SJCRH30 (cell line): ENCODE results near the gene LURAP1L. TPM values are rescaled to one million over a fixed set of nuclear protein-coding genes. Genes with fewer than 3 reads are reported as not detected.

Experiments used
- DNase-seq, 2 experiments: peaks; one replicate each; pipeline ENCODE4 v3.0.0-alpha.2; 2015 to 2020
- H3K27ac ChIP-seq: fragments of 250-450 bp; sonication (Bioruptor Pico); 2 replicates; pipeline ENCODE4 v1.5.1; 2020; ENCODE audit warnings: mild to moderate bottlenecking, moderate library complexity
- H3K27me3 ChIP-seq: fragments of 250-450 bp; sonication (Bioruptor Pico); 2 replicates; pipeline ENCODE4 v1.5.1; 2020; ENCODE audit warnings: mild to moderate bottlenecking, moderate library complexity
- H3K36me3 ChIP-seq: fragments of 250-450 bp; sonication (Bioruptor Pico); 2 replicates; pipeline ENCODE4 v1.5.1; 2020; ENCODE audit warnings: mild to moderate bottlenecking, moderate library complexity
- H3K4me1 ChIP-seq: fragments of 250-450 bp; sonication (Bioruptor Pico); 2 replicates; pipeline ENCODE4 v1.5.1; 2020; ENCODE audit warnings: mild to moderate bottlenecking, moderate library complexity
- H3K4me3 ChIP-seq: fragments of 250-450 bp; sonication (Bioruptor Pico); 2 replicates; pipeline ENCODE4 v1.5.1; 2020; ENCODE audit warnings: mild to moderate bottlenecking, moderate library complexity
- H3K9me3 ChIP-seq: fragments of 250-450 bp; sonication (Bioruptor Pico); replicated peaks from 2 replicates; pipeline ENCODE4 v1.5.1; 2020; ENCODE audit warnings: mild to moderate bottlenecking, moderate library complexity
- total RNA-seq: library from RNA; depleted of rRNA; stranded (reverse); fragments of >200 nt; shearing (Covaris generic); gene quantifications from 2 replicates; pipeline ENCODE4 v1.2.3, GENCODE V29; 2014

Gene LURAP1L
- total RNA-seq, 1 experiment from 2014 or later, result 6.4 TPM

GRCh38 chr9:12785260-12785770 is 10.5 kb downstream of the LURAP1L start:
- H3K9me3 ChIP-seq, result peaks cover 2% of the 10 kb centered on the region; the same call in 1 of the 2 replicates
- H3K27me3 ChIP-seq, result no peaks in the 10 kb centered on the region
- no peak overlapping the region for H3K27ac ChIP-seq
- no peak for DNase-seq
- H3K4me1 ChIP-seq, result peaks cover 6% of the 10 kb centered on the region
- no peaks in the 10 kb centered on the region for H3K36me3 ChIP-seq
- H3K4me3 ChIP-seq, result no peak overlapping the region

GRCh38 chr9:12785941-12786340 is 11.1 kb downstream of the LURAP1L start:
- H3K4me1 ChIP-seq, result peaks cover 6% of the 10 kb centered on the region
- no peak overlapping the region for H3K4me3 ChIP-seq
- DNase-seq, result no peak
- no peaks in the 10 kb centered on the region for H3K36me3 ChIP-seq
- peaks cover 2% of the 10 kb centered on the region; the same call in 1 of the 2 replicates for H3K9me3 ChIP-seq
- H3K27ac ChIP-seq, result no peak overlapping the region
- H3K27me3 ChIP-seq, result no peaks in the 10 kb centered on the region

DNA sequence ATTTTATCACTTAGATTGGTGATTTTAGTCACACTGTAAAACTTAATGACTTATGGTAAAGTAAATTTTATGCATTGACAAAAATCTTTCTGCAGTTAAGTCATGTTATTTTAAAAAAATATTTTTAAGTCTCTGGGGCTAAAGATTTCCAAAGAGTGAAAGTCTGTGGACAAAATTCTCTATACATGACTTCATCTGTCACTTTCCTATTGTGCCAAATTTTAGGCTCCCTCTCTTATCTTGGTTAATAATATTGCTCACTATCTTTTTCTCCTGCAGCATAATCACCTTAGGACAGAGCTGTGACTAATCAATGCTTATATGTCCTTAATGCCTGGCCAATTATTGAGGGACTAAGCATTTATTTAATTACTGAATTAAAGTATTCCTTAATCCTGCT is 15.2 kb downstream of the LURAP1L start:
- H3K4me3 ChIP-seq, result no peak overlapping the region
- H3K4me1 ChIP-seq, result no peaks in the 10 kb centered on the region
- no peak overlapping the region for H3K27ac ChIP-seq
- H3K36me3 ChIP-seq, result no peaks in the 10 kb centered on the region
- H3K27me3 ChIP-seq, result no peaks in the 10 kb centered on the region
- H3K9me3 ChIP-seq, result no peaks in the 10 kb centered on the region
- no peak for DNase-seq

DNA sequence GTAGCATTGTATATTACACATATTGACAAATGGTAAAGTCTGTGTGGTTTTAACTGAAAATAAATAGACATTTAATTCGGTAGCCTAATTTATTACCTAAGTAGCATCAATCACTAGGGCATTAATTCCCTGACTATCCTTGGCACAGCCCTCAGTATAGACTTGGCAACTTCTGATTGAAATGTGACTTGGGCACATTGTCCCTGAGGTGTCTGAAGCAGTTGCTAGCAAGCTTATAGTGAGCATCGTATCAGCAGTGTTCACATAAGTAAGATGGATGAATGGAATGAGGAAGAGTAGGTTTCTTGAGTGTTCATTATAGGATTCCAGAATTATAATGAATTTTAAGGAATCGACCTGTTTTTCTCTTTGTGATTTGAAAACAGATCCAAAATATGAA is 16.1 kb downstream of the LURAP1L start:
- Histone ChIP-seq H3K9me3 (no peaks in the 10 kb centered on the region), H3K4me3 (no peak overlapping the region)
- DNase-seq, result no peak

DNA sequence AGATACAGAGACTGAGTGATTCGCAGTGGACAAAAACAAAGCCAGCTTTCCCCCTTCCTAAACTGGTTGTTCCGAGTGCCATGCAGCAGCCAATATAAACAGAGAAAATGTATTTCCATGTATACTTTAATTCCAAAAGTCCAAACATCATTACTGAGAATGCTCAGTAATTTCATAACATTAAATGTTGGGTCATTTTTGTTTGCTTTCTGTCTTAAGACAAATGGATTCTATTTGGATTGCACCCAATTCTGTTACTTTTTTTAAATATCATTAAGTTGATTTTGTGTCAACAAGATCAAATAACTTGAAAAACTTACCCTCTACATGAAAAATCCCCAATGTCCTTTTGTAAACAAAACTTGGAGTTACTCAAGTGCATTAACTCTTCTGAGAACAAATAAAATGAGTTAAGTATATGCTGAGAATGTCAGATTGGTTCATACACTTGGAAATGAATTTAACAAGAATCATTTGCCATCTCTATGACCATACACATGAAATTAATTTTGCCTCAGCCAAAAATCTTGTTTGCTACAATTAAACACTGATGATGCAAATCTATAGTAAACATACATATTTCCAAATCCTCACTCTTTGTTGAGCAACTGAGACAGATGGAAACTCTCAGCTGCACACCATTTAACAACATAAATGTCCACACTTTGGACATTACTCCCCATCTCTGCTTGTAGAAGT is 19.4 kb downstream of the LURAP1L start:
- H3K27ac ChIP-seq, result no peak overlapping the region
- no peak for DNase-seq

More for the DNA sequence above, 16.1 kb downstream of the LURAP1L start:
- H3K27ac ChIP-seq, result no peak overlapping the region
- no peaks in the 10 kb centered on the region for H3K36me3 ChIP-seq
- H3K4me1 ChIP-seq, result no peaks in the 10 kb centered on the region
- H3K27me3 ChIP-seq, result no peaks in the 10 kb centered on the region

DNA sequence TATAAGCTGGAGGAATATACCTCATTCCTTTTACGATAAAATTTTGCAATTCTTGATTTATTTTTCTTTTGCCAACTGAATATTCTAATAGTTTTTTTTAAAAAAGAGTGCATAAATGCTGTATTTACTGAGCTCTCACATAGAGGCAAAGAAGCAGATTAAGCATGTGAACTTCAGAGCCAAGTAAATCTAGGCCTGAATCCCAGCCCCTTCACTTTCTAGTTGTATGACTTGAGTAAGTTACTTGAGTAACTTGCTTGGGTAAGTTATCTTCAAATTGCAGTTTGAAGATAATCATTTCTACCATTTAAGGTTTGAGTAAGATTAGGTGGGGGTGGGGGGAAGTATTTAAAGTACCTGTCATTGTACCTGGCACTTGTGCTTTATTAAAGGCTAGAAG is 21.8 kb downstream of the LURAP1L start:
- Histone ChIP-seq H3K4me1 (peaks cover 10% of the 10 kb centered on the region), H3K27ac (no peak overlapping the region), H3K9me3 (no peaks in the 10 kb centered on the region), H3K4me3 (no peak overlapping the region), H3K27me3 (no peaks in the 10 kb centered on the region), H3K36me3 (no peaks in the 10 kb centered on the region)
- no peak for DNase-seq

More for the DNA sequence above, 19.4 kb downstream of the LURAP1L start:
- Histone ChIP-seq H3K4me1 (peaks cover 10% of the 10 kb centered on the region), H3K27me3 (no peaks in the 10 kb centered on the region), H3K36me3 (no peaks in the 10 kb centered on the region), H3K9me3 (no peaks in the 10 kb centered on the region), H3K4me3 (no peak overlapping the region)

DNA sequence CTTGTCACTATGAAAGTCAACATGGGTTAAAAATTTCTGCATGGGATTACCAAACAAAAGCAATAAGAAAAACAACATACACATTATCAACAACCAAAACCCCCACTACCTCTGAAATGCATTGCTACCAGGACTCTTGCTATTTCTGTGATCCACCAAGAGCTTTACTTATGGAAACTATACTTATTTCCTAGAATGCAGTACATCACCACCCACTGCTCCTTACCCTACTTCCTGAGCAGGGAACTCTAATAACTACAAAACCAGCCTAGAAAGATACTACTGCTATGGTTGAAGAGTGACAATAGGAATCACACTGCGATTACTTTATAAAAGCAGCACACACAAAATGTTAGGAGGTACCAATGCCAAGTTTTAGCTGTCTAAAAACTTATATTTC is 22.2 kb downstream of the LURAP1L start:
- Histone ChIP-seq H3K4me1 (peaks cover 10% of the 10 kb centered on the region), H3K9me3 (no peaks in the 10 kb centered on the region)
- DNase-seq, result no peak

DNA sequence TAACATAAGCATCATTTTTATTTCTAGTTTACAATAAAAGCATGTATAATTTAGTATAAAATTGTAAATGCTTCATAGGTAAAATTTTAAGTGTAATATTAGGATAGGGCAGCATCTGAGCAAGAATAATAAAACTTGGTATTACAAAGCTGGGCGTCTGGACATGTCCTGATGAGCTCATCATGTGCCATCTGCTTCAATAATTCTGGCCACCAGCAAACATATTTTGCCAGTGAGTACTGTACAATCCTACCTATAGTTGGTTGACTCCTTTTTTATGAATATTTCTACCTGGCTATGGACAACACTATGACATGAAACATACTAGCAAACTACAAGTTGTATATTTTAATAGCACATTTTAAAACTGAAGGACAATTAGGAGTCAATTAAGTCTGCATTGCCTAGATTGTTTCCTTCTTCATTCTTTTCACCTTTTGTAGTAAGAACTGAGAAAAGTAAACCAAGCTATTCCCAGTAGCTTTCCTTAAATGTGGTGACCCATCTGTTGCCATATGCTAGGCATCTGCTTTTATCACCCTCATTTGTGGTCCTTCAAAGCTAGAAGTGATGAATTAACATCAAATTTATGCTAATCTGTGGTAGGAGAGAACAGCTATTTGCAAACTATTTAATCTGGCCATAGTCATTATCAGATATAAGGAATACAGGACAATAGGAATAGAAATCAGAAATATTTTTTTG is 23.4 kb downstream of the LURAP1L start:
- Histone ChIP-seq H3K9me3 (no peaks in the 10 kb centered on the region), H3K4me3 (no peak overlapping the region), H3K27me3 (no peaks in the 10 kb centered on the region), H3K4me1 (peaks cover 10% of the 10 kb centered on the region), H3K27ac (no peak overlapping the region), H3K36me3 (no peaks in the 10 kb centered on the region)
- peak in 1 of 2 experiments; percentile 12 for DNase-seq

More for the DNA sequence above, 22.2 kb downstream of the LURAP1L start:
- H3K4me3 ChIP-seq, result no peak overlapping the region
- H3K27me3 ChIP-seq, result no peaks in the 10 kb centered on the region
- H3K36me3 ChIP-seq, result no peaks in the 10 kb centered on the region
- no peak overlapping the region for H3K27ac ChIP-seq

GRCh38 chr9:12801187-12801586 is 26.4 kb downstream of the LURAP1L start:
- Histone ChIP-seq H3K4me3 (no peak overlapping the region), H3K9me3 (no peaks in the 10 kb centered on the region), H3K36me3 (no peaks in the 10 kb centered on the region), H3K27me3 (no peaks in the 10 kb centered on the region), H3K4me1 (peaks cover 16% of the 10 kb centered on the region), H3K27ac (no peak overlapping the region)
- DNase-seq, result no peak

DNA sequence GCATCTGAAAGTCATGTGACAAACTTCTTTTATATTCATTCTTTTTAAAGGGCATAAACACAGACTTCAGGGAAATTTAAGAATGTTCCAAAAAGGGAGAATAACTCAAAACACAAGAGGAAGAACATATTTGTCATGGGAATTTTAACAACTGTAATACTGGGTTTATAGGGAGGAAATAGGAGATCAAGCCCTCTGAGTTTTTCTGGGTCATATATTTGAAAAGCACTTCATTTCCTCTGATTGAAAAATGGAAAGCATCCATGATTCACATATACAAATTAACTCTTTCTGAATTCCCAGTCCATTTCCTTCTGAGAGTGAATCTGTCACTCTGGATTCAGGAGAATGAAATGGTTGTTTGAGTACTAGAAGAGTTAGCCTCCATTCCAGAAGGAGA is 26.8 kb downstream of the LURAP1L start:
- no peak for DNase-seq
- no peak overlapping the region for H3K4me3 ChIP-seq
- no peaks in the 10 kb centered on the region for H3K27me3 ChIP-seq
- H3K36me3 ChIP-seq, result no peaks in the 10 kb centered on the region
- peaks cover 16% of the 10 kb centered on the region for H3K4me1 ChIP-seq
- H3K9me3 ChIP-seq, result no peaks in the 10 kb centered on the region
- H3K27ac ChIP-seq, result no peak overlapping the region

- Histone ChIP-seq H3K9me3 (no peaks in the 10 kb centered on the region), H3K27ac (no peak overlapping the region), H3K4me1 (peaks cover 16% of the 10 kb centered on the region), H3K36me3 (no peaks in the 10 kb centered on the region), H3K27me3 (no peaks in the 10 kb centered on the region), H3K4me3 (no peak overlapping the region)
- no peak for DNase-seq
These were observed 27.3 kb downstream of the LURAP1L start for GRCh38 chr9:12802093-12802492.

- no peak overlapping the region for H3K27ac ChIP-seq
- peaks cover 6% of the 10 kb centered on the region; the same call in 1 of the 2 replicates for H3K4me1 ChIP-seq
- no peaks in the 10 kb centered on the region for H3K36me3 ChIP-seq
- H3K27me3 ChIP-seq, result no peaks in the 10 kb centered on the region
- no peaks in the 10 kb centered on the region for H3K9me3 ChIP-seq
- H3K4me3 ChIP-seq, result no peak overlapping the region
- DNase-seq, result no peak
These were observed 33.7 kb downstream of the LURAP1L start for GRCh38 chr9:12808569-12808968.

DNA sequence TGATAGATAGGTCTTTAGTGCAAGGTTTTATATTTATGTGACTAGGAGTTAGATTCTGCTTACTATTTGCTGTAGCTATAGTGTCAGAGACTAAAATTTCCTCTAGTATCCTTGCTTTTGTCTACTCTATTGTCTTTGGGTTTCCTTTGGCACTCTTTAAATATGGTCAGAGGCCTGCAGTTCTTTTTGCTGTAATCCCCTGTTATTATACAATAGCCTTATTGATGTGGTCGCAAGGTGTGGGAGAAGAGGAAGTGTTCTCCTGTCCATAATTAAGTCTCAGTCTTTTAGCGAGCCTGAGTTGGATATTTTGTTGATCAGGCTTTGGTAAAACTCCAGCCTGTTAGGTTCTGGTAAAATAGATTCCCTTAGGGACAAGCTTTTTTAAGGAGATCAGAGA is 34.9 kb downstream of the LURAP1L start:
- H3K27ac ChIP-seq, result no peak overlapping the region
- DNase-seq, result no peak
- no peaks in the 10 kb centered on the region for H3K36me3 ChIP-seq
- H3K4me3 ChIP-seq, result no peak overlapping the region
- H3K9me3 ChIP-seq, result no peaks in the 10 kb centered on the region
- peaks cover 4% of the 10 kb centered on the region for H3K4me1 ChIP-seq
- H3K27me3 ChIP-seq, result no peaks in the 10 kb centered on the region

GRCh38 chr9:12811935-12812334 is 37.1 kb downstream of the LURAP1L start:
- H3K4me3 ChIP-seq, result no peak overlapping the region
- H3K27me3 ChIP-seq, result no peaks in the 10 kb centered on the region

GRCh38 chr9:12812710-12813109 is 37.9 kb downstream of the LURAP1L start:
- no peak for DNase-seq
- Histone ChIP-seq H3K27me3 (no peaks in the 10 kb centered on the region), H3K9me3 (no peaks in the 10 kb centered on the region), H3K4me3 (no peak overlapping the region), H3K36me3 (no peaks in the 10 kb centered on the region), H3K27ac (no peak overlapping the region), H3K4me1 (no peaks in the 10 kb centered on the region; the same call in 1 of the 2 replicates)

More at GRCh38 chr9:12811935-12812334, 37.1 kb downstream of the LURAP1L start:
- no peaks in the 10 kb centered on the region for H3K9me3 ChIP-seq
- H3K4me1 ChIP-seq, result no peaks in the 10 kb centered on the region; the same call in 1 of the 2 replicates
- DNase-seq, result no peak
- H3K27ac ChIP-seq, result no peak overlapping the region
- H3K36me3 ChIP-seq, result no peaks in the 10 kb centered on the region
